Activated CD8-positive, alpha-beta T cell treated with anti-CD3 and anti-CD28 coated beads for 36 hours (primary cell): ENCODE measurements around the gene GXYLT2. TPM values are rescaled to one million over a fixed set of nuclear protein-coding genes. Genes with fewer than 3 reads are reported as not detected.

Source experiments
- ATAC-seq: fragments of 200-7000 bp; cut with Tn5 transposase; one replicate; pipeline ENCODE4 v1.10.0; 2021; ENCODE audit warnings: mild to moderate bottlenecking, moderate library complexity
- CTCF ChIA-PET: fragments of 350-600 bp; sonication (Branson Sonifier 250); formaldehyde crosslinking; loops from one replicate; lab custom pipeline; 2021; ENCODE audit warnings: antibody characterized with exemption; lab: Charles Lee
- POLR2A ChIA-PET: fragments of 350-600 bp; sonication (Branson Sonifier 250); formaldehyde crosslinking; loops from one replicate; lab custom pipeline; 2021; ENCODE audit warnings: antibody characterized with exemption; lab: Charles Lee
- DNase-seq: peaks from one replicate; pipeline ENCODE4 v3.0.0-alpha.2; 2020
- H3K27ac Mint-ChIP-seq: one replicate; pipeline ENCODE4 v1.8.0; 2021; ENCODE audit warnings: mild to moderate bottlenecking, mixed read lengths
- H3K27me3 Mint-ChIP-seq: one replicate; pipeline ENCODE4 v1.8.0; 2021; ENCODE audit warnings: mixed read lengths
- H3K36me3 Mint-ChIP-seq: one replicate; pipeline ENCODE4 v1.8.0; 2021; ENCODE audit warnings: low read depth, mixed read lengths
- H3K4me1 Mint-ChIP-seq: one replicate; pipeline ENCODE4 v1.8.0; 2021; ENCODE audit warnings: low read depth, mixed read lengths
- H3K4me3 Mint-ChIP-seq: one replicate; pipeline ENCODE4 v1.8.0; 2021; ENCODE audit warnings: mild to moderate bottlenecking, moderate library complexity, mixed read lengths
- H3K9me3 Mint-ChIP-seq: one replicate; pipeline ENCODE4 v1.8.0; 2021; ENCODE audit warnings: mixed read lengths
- CTCF ChIP-seq: fragments of 200-600 bp; IDR thresholded peaks from one replicate; pipeline ENCODE4 v1.8.0; 2022; ENCODE audit warnings: antibody characterized with exemption, mild to moderate bottlenecking
- intact Hi-C: fragments of 100-400 bp; cut with micrococcal nuclease; formaldehyde crosslinking; loops from one replicate; pipeline ENCODE4 v1.10.0; 2022
- total RNA-seq, 2 experiments: library from RNA; stranded (reverse); gene quantifications; one replicate each; pipeline ENCODE4 v1.2.3, GENCODE V29; 2021

Gene GXYLT2
- total RNA-seq, 2 experiments from 2014 or later, result 0.11 to 0.92 TPM

GRCh38 chr3:72960812-72961518 lies 73.1 kb downstream of the GXYLT2 start:
- Mint-ChIP-seq H3K27ac (no peak overlapping the region), H3K27me3 (no peaks in the 10 kb centered on the region), H3K36me3 (no peaks in the 10 kb centered on the region), H3K4me3 (no peak overlapping the region), H3K9me3 (no peaks in the 10 kb centered on the region), H3K4me1 (peaks cover 28% of the 10 kb centered on the region)
- ATAC-seq (no peak), DNase-seq (no peak)
- no peak for TF ChIP-seq CTCF
- POLR2A ChIA-PET, result no interaction called here
- CTCF ChIA-PET, result interaction anchor here (1.3 kb wide), 1 partner anchor 96 kb away, joined by 5 read pairs; no protein-coding TSS in a partner anchor
- intact Hi-C loops, result no loop called here

GRCh38 chr3:72961752-72962151 lies 73.9 kb downstream of the GXYLT2 start:
- Mint-ChIP-seq H3K9me3 (no peaks in the 10 kb centered on the region), H3K4me1 (peaks cover 32% of the 10 kb centered on the region), H3K27me3 (no peaks in the 10 kb centered on the region), H3K27ac (no peak overlapping the region), H3K4me3 (no peak overlapping the region), H3K36me3 (no peaks in the 10 kb centered on the region)
- ChIA-PET CTCF (no interaction called here), POLR2A (no interaction called here)
- intact Hi-C loops, result no loop called here
- no peak for ATAC-seq
- TF ChIP-seq CTCF, result no peak
- no peak for DNase-seq

- ChIA-PET CTCF (no interaction called here), POLR2A (no interaction called here)
- H3K4me3 Mint-ChIP-seq, result no peak overlapping the region
- no peaks in the 10 kb centered on the region for H3K27me3 Mint-ChIP-seq
- H3K27ac Mint-ChIP-seq, result no peak overlapping the region
- no peak for TF ChIP-seq CTCF
- ATAC-seq (no peak), DNase-seq (no peak)
- intact Hi-C loops, result no loop called here
- H3K9me3 Mint-ChIP-seq, result no peaks in the 10 kb centered on the region
- H3K4me1 Mint-ChIP-seq, result peaks cover 32% of the 10 kb centered on the region
- no peaks in the 10 kb centered on the region for H3K36me3 Mint-ChIP-seq
Measured at GRCh38 chr3:72962317-72962716, 74.5 kb downstream of the GXYLT2 start.

GRCh38 chr3:72964633-72965032 lies 76.8 kb downstream of the GXYLT2 start:
- intact Hi-C loops, result no loop called here
- no peaks in the 10 kb centered on the region for H3K36me3 Mint-ChIP-seq
- no peak for ATAC-seq
- POLR2A ChIA-PET, result no interaction called here
- H3K27me3 Mint-ChIP-seq, result no peaks in the 10 kb centered on the region
- no peak overlapping the region for H3K4me3 Mint-ChIP-seq
- no peak overlapping the region for H3K27ac Mint-ChIP-seq
- H3K9me3 Mint-ChIP-seq, result no peaks in the 10 kb centered on the region
- CTCF ChIA-PET, result interaction anchor here (1.3 kb wide), 1 partner anchor 92 kb away, joined by 10 read pairs; no protein-coding TSS in a partner anchor
- peaks cover 32% of the 10 kb centered on the region for H3K4me1 Mint-ChIP-seq
- DNase-seq, result no peak
- TF ChIP-seq CTCF, result no peak

GRCh38 chr3:72968266-72968664 lies 80.4 kb downstream of the GXYLT2 start:
- TF ChIP-seq CTCF, result no peak
- ATAC-seq (no peak), DNase-seq (no peak)
- ChIA-PET CTCF (no interaction called here), POLR2A (no interaction called here)
- H3K4me3 Mint-ChIP-seq, result no peak overlapping the region
- no peaks in the 10 kb centered on the region for H3K27me3 Mint-ChIP-seq
- no peaks in the 10 kb centered on the region for H3K9me3 Mint-ChIP-seq
- no peak overlapping the region for H3K27ac Mint-ChIP-seq
- peaks cover 21% of the 10 kb centered on the region for H3K4me1 Mint-ChIP-seq
- H3K36me3 Mint-ChIP-seq, result no peaks in the 10 kb centered on the region
- intact Hi-C loops, result no loop called here
